Fibroblast of peridontal ligament (primary cell): Measurements from ENCODE around the gene PDGFB.

ENCODE experiments used
- DNase-seq: peaks from one replicate; pipeline ENCODE4 v3.0.0-alpha.2; 2010; ENCODE audit errors: extremely low read depth

PDGFB gene

DNA sequence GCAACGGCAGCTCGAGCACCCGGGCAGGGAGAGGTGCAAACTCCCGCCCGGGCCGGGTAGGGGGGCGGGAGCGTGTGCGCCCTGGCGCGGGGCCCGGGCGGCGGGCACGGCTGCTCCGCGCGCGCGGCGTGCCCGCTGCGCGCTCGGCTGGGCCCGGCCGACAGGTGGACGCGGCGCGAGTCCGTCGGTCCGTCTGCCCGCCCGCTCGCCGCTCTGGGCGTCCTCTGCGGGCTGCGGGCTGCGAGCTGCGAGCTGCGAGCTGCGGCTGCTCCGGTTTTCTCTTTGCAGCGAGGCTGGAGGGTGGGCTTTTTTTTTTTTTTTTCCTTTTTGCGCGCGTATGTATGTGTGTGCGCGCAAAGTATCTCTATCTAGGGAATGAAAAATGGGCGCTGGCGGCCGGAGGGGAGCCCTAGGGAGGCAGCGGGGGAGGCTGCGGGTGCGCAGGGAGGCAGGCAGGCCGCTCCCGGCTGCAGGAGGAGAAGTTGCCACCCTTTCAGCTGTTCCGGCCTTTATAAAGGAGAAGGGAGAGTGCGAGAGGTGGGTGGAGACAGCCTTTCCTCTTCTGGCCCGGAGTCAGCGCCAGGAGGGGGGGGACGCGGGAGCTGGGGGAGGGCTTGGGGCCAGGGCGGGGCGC is at the start of gene PDGFB:
TSS of gene PDGFB (minus strand) at position 487 of the 634 bp plus-strand sequence. CDS start 1,019 bp downstream, outside the sequence.
- DNase-seq, result no peak

DNA sequence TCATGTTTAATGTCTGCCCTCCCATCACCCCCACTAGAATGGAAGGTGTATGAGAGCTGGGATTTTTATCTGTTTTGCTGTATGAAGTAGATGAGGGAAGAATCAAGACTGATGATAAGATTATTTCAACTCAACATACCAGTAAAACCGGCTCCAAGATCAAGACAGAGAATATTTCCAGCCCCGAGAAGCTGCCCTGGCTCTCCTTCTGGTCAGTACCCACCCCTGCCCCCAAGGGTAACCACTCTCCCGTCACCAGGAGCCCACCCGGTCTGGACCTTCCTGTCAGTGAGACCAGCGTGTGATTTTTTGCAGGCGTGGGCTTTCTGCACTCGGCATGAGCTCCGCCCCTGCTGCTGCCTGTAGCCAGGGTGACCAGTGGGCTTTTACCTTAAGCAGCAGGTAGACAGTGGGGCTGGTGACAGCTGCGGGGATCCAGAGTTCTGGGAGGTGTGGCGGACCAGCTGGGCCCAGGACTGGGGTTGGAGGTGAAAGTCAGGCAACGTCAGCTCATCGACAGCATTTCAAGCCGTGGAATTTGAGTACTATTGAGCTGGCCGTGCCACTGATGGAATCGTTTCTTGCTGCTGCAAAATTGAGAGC is 49.1 kb upstream of the PDGFB start:
- DNase-seq, result no peak

DNA sequence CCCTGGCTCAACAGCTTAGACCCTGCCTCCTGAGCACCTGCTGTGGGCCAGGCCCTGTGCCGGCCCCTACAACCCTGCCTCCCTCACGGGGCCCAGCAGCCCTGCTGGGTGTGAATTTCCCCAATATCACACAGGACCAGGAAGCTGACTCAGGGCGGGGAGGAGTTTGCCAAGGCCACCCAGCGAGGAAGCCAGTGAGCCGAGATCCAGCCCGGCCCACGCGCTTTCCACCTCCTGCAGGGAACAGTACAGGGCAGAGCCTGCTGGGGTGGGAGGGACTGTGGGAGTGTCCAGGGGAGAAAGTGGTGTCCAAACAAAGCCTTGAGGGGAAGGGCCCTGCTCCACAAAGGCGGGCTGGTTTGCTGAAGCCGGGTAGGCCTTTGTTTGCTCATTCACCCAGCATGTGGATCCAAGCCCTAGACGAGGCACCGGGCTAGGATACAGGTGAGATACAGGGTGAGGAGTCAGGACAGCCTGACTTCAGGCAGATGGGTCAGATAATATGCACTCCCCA is 47.8 kb upstream of the PDGFB start:
- peak; percentile 68 for DNase-seq

DNA sequence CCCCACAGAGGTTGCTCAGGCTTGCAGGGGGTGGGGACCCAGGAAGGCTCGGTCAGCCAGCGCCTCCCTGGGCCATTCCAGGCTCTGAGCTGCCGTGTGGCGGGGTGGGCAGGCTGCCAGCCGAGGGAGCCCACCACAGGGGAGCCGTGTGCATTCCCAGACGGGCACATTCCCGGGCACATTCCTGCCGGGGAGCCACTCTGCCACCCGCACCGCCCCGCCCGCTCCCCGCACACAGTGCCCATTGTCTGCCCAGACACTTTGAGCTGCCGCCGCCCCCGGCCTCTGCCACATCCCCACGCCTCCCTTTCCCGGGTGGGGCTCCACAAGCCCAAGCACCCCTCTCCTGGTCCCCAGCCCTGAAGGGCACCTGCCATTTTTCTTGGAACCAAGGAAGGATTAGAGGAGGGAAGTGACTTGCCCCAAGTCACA is 47.3 kb upstream of the PDGFB start:
- no peak for DNase-seq

DNA sequence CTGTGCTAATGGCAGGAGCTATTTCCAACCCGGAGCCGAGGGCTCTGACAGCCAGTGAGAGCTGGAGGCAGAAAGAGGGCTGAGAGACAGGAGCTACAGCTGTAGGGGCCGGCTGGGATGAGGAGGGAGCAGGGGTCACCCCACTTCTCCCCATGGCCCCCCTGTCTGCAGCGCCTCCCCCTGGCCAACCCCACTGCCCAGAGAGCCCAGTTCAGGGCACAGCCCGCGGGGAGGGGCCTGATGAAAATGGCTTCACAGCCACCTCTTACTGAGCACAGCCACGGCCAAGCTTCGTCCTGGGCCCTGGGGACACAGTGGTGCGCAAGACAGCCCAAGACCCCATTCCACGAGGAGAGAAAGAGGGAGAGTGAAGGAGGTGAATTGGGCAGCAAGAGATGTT is 46.7 kb upstream of the PDGFB start:
- no peak for DNase-seq

DNA sequence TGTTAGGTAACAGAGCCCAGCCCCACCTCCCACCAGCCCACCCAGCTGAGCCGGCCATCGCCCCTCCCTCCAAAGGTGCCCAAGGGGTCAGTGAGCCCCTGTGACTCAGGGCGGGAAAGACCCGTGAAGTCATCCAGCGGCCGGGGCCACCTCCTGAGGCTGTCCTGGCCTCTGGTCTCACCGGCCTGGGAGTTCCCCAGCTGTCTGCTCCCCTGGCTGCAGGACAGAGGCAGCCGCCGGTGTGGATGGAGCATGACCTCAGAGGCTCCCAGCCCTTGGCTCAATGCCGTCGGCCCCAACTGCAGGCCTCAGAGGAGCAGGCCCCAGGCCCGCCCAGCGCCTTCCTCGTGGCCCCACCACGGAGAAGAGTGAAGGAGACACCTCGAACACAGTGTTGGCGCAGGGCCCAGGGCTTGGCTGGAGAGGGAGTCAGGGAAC is 46.0 kb upstream of the PDGFB start:
- DNase-seq, result no peak

DNA sequence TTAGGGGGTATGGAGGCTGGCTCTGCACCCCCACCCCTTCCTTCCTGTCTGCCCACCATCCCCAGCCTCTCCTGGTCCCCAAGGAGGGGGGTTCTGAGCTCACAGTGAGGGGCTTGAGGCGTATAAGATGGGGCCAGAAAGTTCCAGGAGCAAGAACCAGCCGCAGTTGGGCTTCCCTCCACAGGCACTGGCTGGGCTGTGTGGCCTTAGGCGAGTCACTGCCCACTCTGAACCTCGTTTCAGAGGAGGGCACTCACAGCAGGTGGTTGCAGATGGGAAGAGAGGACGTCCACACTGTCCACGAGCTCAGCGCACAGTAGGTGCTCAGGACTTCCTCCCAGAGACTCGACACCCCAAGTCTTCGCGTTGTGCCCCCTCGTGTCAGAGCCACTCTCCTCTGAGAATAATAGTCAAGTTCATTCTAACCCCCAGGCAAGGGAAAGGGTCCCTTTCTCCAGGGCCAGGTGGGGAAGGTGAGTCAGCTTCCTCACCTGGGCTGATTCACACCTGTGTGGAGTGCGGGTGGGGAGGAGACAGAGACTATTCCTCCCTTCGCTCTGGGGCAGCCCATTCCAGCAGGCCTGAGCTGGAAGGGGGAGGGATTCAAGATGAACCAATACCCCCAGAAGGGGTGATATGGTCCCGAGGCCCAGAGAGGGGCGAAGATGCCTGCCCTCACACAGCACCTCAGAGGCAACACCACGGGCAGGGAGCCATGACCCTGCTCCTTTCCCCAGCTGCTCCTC is 45.4 kb upstream of the PDGFB start:
- no peak for DNase-seq

DNA sequence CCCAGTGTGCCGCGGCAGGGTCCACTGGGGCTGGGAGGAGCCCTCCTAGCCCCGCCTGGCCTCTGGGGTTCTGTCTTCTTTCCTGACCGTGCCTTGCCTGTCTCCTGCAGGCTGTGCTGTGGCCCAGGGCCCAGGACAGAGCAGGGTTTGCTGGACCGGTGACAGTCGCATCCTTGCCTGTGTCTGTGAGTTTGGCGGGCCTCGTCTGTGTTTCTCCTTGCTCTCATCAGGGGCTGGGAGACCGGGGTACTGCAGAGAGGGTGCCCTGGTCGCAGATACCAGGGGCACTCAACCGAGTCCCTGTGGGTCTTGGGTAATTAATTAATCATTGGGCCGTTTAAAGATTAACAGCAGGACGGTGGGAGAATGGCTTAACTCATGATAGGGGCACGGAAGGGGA is 44.8 kb upstream of the PDGFB start:
- DNase-seq, result no peak

DNA sequence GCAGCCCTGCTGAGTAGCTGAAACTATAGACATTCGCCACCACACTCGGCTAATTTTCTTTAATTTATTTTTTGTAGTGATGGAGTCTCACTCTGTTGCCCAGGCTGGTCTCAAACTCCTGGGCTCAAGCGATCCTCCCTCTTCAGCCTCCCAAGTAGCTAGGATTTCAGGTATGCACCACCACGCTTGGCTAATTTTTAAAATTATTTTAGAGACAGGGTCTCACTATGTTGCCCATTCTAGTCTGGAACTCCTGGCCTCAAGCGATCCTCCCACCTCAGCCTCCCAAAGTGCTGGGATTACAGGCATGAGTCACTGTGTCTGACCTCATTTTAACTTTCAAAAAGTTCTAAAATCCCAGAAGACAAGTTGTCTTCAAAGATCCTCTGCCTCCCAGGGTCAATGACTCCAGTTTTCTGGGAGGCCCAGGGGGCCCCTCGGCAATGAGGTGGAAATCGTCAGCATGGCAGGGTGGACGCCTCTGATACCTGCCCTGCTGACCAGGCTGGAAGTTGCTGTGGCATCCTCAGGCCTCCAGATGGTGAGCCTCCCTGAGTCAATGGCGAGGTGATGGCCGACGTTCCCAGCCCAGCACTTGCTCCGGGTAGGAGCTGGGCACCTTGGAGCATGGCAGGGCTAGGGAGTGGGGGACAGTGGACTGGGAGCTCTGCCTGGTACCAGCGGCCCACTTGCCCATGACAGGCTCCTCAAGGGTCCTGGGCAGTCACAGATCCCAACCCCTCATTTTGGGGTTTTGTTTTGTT is 43.5 kb upstream of the PDGFB start:
- DNase-seq, result no peak

DNA sequence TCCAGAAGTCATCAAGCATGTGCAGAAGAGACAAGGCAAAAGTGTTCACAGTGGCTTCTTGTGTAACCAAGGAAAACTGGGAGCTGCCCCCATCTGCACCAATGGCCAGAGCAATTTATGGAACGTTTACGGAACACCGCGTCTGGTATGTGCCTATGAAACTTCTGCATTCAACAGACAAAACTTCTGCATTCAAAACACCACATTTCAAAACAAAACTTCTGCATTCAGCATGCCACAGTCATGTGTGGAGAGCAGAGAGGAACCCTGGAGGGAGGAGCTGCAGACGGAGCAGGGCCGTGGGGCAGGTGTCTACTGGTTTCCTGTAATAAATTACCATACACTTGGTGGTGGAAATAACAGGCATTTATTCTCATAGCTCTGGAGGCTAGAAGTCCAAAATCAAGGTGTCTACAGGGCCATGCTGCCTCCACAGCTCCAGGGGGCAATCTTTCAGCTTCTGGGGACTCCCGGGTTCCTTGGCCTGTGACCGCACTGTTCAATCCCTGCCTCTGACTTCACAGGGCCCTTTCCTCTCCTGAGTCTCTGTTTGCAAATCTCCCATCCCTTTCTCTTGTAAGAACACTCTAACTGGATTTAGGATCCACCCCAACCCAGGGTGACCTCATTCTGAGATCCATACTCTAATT is 42.4 kb upstream of the PDGFB start:
- peak; percentile 39 for DNase-seq

DNA sequence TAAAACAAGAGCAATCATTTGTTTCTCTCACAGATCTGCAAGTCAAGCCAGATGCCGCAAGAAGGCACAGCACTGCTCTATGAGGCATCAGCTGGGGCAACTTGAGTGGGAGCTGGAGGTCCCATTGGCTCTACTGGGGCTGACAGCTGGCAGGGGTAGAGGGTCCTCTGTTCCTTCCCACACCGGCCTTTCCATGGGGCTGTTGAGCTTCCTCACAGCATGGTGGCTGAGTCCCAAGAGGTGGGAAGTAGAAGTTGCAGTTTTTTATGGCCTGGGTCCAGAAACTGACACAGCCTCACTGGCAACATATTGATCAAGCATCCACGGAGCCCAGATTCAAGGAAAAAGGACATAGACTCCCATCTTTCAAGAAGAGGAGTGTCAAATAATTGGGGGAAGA is 40.2 kb upstream of the PDGFB start:
- DNase-seq, result no peak

DNA sequence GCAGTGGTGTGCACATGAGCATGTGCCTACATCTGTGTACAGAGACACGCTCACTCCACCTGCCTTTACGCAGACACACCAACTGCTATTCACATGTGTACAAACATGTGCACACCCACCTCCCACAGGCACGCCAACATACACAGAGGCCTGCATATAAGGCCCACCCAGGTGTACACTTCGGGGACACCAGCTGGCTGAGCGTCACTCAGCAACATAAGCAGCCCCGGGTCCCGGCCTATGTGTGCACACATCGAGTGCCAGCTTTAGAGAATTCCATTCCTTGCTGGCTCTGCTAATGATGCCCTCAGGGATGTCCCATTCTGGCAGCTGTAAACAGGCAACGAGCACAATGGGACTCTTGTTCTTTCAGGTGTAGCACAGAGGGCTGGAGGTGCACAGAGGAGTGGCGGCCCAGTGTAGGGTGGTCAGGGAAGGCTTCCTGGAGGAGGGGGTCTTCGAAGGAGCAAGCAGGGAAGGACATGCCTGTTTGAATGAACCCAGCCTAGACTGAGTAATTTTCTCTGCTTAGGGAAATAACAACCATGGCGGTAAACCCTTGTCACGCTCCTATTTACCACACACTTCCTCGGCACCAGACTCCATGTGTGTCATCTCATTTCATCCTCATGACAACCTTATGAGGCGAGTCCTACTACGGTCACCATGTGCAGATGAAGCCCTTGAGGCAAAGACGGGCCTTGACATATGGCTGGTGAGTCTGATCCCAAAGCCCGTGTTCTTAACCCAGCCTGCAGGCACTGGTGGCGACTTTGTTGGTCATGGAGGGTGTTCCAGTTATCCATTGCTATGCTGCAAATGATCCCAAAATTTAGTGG is 39.6 kb upstream of the PDGFB start:
- DNase-seq, result no peak

DNA sequence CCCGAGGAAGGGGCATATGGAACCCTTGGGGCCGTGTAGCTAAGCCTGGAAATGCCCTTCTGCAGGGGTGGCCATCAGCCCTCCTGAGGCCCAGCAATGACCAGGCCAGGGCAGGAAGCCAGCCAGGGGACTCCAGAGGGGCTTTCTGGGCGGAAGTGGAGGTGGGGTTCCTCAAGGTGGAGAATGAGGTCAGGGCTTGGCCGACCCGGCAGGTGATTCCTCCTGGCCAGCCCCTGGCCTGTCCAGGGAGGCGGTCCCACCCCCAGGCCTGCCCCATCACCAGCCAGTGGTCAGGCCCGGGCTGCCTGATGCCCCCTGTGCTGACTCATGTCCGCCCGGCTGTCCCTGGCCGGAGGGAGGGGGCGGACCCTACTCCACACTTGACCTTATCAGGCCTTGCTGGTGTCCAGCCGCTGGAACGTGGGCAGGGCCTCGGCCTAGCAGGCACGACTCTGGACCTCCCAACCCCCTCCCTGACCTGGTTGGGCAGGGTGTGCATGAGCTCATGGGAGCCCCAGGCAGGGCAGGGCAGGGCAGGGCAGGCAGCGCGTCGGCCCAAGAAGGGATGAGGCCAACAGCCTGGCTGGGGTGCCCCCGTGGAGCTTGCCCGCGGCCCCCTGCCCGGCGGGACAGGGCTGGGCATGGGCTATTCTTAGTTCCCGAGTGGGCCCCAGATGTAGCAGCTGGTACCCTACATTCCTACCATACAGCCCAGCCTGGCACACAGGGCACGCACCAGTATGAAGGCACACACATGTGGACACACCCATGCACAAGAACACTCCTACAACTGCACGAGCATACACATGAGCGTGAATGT is 38.8 kb upstream of the PDGFB start:
- DNase-seq, result no peak

DNA sequence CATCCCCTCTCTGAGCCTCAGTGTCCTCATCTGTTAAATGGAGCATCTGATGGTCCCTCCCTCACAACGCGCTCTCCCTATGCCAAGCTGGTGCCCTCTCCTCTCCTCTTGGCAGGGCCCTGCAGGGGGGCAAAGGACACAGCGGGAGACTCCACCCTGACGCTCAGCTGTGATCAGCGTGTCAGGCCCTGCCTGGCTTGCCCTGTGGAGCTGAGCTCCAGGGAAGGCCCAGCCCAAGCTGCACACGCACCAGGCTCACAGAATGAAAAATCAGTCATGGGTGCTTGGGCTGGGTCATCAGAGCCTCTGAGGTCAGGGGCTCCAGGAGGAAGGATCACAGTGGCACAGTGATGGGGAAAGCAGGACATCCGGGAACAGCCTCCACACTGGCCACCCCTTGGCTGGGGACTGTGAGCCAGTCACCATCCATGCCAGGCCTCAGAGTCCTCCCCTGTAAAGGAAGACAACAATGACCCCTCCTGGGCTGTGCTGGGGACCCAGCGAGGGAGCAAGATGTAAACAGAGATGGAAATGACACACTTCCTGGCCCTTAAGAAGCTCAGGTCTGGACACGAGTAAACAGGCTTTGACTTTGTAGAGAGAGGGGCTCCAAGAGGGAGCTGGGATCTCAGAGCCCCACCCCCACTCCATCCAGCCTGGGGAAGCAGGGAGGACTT is 38.0 kb upstream of the PDGFB start:
- no peak for DNase-seq

DNA sequence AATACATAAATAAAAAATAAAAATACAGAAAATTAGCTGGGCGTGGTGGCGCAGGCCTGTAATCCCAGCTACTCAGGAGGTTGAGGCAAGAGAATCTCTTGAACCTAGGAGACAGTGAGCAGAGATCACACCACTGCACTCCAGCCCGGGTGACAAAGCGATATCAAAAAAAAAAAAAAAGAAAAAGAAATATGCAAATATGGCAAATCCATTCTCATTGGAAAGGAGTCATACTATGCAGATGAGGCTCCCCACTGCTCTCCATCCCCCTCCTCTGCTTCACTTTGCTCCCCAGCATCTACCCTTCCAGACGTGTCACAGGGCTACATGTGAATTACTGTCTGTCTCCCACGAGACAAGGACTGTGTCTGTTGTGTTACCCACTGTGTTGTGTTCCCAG is 36.3 kb upstream of the PDGFB start:
- DNase-seq, result no peak

DNA sequence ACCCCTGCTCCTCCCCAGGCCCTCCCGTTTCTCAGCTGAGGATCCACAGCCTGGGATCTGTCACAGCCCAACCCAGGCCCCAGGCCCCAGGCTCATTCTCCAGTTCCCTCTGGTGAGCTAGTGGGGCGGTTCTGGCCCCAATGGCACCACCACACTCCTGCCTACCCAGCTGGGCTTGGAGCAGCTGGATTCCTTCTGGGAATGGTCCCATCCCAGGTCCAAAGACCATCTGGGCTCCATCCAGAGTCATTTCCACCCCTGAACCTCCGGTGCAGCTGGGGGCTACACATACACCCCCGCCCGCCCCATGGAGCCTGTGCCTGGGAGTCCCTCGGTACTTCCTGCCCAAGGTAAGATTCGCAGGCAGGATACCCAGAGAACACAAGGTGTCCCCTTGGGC is 35.5 kb upstream of the PDGFB start:
- DNase-seq, result no peak

DNA sequence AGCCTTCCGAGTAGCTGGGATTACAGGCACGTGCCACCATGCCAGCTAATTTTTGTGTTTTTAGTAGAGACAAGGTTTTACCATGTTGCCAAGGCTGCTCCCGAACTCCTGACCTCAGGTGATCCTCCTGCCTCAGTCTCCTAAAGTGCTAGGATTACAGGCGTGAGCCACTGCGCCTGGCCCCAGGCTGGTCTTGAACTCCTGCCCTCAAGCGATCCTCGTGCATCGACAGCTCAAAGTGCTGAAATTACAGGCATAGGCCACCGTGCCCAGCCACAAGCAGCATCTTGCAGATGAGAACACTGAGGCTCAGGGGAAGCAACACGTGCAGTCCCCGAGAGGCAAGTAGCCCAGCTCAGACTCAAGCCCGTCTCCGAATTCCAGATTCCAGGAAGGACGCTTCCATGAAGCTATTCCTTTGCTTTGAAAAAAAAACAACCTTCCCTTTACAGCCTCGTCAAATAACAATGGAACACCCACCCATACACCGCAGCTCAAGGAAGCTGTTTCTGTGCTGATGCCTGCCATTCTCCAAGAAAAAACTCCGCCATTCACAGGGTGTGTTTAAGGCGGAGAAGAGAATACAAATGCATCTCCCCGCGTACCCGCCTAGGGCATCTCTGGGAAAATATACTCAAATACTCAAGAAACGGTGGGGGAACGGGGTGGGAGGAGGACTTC is 34.5 kb upstream of the PDGFB start:
- DNase-seq, result no peak

DNA sequence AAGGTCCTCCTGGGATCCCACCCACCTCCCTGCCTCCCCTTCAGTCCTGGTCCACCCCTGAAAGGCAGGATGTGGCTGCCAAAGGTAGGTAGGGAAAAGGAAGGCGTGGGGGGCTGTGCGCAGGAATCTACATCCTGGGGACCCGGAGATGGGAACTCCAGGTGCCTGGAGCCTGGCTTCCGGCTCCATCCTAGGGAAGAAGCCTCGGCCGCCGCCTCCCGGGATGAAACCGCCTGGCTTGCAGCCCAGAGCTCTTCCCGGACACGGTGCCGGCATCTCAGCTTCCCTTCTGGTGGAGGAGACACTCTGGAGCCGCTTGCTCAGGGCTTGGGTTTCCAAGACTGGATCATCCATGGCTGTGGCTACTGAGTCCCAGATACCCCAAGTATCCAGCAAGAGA is 33.3 kb upstream of the PDGFB start:
- DNase-seq, result peak; percentile 31

DNA sequence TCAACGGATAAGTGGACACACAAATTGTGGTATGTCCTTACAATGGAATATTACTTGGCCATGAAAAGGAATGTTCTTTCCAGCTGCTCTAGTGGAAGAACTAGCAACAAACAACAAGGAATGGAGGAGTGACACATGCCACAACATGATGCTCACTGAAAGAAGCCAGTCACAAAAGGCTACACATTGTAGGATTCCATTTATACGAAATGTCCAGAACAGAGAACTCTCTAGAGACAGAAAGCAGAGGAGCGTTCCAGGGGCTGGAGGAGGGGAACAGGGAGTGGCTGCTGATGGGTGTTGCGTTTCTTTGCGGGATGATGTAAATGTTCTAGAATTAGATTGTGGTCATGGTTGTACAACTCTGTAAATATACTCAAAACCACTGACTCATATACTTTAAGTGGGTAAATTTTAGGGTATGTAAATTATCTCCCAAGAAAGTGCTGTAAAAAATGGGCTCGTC is 32.4 kb upstream of the PDGFB start:
- DNase-seq, result peak; percentile 91
